GM21360 (cell line): ENCODE measurements around the gene KRTAP6-1.

Experiments
- ATAC-seq: cut with Tn5 transposase; IDR thresholded peaks from one replicate; pipeline ENCODE4 v1.9.1; 2021; ENCODE audit warnings: mild to moderate bottlenecking, moderate library complexity; ENCODE audit not compliant: unreplicated experiment

Gene KRTAP6-1, protein sequence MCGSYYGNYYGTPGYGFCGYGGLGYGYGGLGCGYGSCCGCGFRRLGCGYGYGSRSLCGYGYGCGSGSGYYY

DNA sequence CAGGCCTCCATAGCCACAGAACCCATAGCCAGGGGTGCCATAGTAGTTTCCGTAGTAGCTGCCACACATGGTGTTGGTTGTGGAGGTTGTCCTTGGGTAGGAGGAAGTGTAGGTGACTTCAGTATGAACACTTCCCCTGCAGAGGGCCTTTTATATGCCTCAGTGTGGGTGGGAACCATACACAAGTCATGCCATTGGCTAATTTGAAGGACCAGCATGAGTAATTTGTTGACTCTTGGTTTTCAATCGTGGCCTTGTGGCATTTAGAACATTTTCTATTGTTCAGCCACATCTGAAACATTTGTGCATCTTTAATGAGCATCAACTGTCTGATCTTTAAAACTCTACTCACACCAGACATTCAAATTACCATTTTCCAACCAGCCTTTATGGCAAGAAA, at the start of gene KRTAP6-1:
Gene KRTAP6-1, minus strand, starts transcription at position 95 of the 400 bp plus-strand sequence. Its CDS starts 26 bp downstream, at position 69.
- ATAC-seq = no peak

DNA sequence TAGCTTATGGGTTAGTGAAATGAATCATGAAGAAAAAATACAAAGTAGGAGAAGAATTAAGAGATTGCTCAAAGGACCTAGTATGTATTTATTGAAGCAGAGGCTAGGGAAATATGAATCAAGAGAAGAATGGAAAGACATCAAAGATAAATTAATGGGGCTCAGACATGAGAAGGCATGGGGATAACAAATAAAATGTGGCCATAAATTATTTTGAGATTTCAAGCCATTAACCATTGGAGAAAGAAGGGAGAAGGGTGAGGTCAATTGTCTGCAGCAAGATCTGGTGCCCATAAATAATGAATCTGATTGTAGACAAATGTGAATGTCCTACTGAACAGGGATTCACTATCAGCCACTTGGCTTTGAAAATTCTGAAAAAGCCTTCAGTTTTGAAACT, 39.2 kb upstream of the KRTAP6-1 start:
- ATAC-seq = no peak

DNA sequence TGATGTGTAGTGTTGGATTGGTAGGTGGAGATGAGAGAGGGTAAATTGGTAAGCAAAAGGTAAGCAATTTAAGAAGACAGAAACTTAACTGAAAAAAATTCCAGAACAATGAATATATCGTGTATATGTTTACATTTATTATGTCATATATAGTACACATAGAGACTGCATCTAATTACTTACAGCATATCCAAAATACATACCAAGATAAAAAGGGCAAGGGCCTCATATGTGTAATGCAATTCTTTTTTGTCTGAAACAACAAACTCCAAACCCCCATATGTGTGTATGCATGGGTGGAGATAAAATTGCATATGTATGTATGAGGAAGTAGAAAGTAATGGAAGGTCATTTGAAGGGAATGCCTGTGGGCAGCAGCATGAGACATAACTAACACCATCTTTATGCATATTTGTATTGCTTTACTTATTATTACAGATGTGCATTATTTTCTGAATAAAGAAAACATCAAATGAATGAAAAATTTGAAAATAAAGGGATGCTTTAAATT, 33.2 kb upstream of the KRTAP6-1 start:
- ATAC-seq = no peak

DNA sequence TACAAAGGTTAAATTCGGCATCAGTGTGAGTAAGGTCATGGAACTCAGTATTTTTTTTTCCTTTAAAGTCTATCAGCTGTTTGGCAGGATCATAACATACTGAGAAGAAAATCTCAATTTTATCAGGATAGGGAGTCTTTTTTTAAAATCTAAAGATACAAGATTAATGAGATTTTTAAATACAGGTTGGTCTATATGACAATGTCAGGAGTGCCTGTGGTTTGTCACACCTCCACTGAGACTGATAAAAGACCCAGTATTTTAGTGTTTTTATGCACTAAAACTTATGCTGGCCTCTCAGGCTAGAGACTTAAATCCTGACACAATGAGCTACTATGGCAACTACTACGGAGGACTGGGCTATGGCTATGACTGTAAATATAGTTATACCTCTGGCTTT, 28.8 kb upstream of the KRTAP6-1 start, which contains the start of gene KRTAP20-3:
Gene KRTAP20-3, plus strand, starts transcription at position 301 of the 400 bp plus-strand sequence.
- ATAC-seq = no peak

DNA sequence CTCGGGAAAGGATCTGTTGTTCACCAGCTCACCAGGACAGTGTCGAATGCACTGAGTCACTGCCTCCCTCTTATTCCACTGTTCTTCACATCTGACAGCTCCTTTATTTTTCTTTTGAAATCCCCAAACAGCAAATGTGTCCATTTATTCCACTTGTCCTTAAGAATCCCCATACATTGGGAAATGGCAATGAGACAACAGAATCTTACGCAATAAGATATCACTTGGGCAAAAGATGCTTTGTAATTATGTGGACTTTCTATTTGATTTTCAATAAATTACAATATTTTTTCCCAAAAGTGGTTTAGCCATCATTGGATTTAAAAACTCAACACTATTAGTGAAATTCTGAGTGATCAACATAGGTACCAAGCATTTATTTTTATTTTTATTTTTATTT, 25.0 kb upstream of the KRTAP6-1 start:
- ATAC-seq = no peak

DNA sequence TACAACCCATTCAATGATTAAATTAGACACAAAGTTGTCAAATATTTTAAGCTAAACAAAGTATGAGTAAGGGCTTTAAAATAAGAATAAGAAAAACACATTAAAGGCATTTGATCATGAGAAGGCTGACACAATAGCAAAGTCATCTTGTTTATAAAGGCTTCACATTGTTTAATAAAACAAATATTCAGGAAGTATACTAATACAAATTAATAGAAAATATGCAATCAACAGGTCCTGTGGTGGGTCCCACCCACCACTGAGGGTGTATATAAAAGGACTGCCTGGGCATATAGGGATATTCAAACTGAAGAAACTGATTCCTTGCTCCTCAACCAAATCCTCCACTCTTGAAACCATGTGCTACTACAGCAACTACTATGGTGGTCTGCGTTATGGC, 21.2 kb upstream of the KRTAP6-1 start, which contains the start of gene KRTAP20-2:
Gene KRTAP20-2, plus strand, starts transcription at position 301 of the 400 bp plus-strand sequence. Its CDS starts 58 bp downstream, at position 359.
- no peak for ATAC-seq

DNA sequence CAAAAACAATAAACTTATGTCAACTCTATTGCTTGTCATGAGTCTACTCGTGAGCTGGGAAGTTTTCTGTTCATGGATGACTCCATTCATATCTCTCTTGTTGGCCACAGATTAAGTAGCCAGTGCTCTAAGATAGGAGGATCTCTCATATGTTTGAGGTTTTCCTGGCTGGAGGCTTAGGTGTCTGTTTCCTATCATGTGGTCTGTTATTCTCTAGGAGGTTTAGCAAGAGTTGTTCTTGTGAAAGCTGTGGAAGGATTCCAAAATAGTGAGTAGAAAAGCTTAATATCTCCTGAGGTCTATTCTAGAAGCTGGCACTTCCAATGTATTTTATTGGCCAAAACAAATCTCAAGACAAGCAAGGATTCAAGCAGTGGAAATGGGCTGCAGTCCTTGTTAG, 15.5 kb upstream of the KRTAP6-1 start:
- no peak for ATAC-seq

DNA sequence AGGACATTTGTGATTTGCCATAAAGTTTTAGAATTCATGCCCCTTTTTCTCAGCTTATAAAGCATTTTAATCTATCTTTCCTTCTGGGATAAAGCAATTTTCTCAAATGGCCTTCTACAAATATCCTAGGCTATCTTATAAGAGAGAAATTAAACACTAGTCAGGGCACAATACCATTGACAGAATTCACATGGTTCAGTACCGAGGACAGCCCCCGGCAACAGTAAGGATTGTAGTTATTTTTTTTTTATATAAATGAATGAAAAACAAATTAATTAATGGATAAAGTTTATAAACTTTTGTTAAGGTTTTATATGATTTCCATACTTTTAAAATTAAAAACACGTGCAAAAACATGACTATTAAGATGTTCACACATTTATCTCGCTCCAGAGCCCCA, 14.4 kb upstream of the KRTAP6-1 start:
- no peak for ATAC-seq

DNA sequence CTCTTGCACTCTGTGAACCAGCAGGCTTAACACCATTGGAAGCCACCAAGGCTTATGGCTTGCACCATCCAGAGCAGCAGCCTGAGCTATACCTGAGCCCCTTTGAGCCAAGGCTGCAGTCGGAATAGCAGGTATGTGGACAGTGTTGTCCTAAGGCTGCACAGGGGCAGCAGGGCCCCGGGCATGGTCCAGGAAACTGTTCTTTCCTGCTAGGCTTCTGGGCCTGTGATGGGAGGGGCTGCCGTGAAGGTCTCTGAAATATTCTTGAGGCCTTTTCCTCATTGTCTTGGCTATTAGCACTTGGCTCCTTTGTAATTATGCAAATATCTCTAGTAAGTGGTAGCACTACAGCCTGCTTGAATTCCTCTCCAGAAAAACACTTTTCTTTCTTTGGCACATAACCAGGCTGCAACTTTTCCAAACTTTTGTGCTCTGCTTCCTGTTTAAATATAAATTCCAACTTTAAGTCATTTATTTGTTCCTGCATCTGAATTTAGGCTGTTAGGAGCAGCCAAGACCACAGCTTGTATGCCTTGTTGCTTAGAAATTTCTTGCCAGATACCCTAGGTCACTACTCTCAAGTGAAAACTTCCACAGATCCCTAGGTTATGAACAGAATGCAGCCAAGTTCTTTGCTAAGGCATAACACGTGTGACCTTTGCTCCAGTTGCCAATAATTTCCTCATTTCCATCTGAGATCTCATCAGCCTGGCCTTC, 11.9 kb upstream of the KRTAP6-1 start:
- no peak for ATAC-seq

DNA sequence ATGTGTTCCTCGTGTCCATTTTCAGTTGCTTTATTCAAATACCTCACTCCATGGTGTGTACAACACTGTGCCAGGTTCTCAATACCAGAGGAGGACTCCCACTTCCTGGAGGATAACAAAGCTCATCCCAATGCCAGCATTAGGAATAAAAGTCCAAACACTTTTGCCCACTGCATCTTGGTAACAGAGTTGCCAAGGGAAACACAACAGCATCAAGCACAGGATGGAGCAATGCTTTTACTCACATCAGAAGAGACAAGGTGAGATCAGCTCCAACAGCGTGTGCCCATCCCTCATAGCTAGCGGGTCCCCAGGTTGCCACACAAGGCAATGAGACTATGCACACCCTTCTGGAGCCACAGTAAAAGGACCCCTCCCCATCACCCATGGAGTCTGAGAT, 9.6 kb upstream of the KRTAP6-1 start:
- ATAC-seq = no peak

DNA sequence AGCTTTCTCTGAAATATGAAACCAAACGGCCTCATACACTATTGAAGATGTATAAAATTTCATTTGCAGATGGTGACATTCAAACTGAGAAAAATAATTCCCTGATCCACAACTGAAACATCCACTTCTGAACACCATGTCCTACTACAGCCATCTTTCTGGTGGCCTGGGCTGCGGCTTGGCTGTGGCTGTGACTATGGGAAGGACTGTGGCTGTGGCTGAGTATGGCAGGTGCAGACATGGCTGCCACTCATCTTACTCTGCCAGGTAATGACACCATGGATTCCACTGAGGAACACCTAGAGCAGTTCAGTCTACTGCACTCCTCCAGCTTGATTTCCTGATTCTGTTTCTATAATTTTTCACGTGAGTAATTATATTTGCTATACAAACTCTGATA, 6.8 kb upstream of the KRTAP6-1 start, which contains the start of gene KRTAP20-4:
Gene KRTAP20-4, plus strand, starts transcription at position 106 of the 400 bp plus-strand sequence.
- no peak for ATAC-seq

DNA sequence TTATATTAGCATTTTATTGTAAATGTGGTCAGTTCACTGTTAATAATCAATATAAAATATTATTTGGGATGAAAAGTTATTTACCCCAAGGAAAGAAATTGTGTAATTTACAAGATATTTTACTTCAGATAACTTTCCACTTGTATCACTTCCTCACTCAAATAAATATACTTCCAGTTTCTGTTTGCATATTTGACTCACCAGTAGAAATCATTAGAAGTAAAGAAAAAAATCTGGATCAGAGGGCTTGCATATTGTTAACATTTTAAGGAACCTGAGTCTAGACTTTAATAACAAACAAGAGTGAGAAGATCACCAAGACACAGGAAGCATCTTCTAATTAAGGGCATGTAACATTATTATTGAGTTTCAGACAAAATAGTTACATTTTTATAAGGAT, 6.3 kb upstream of the KRTAP6-1 start:
- ATAC-seq = no peak

DNA sequence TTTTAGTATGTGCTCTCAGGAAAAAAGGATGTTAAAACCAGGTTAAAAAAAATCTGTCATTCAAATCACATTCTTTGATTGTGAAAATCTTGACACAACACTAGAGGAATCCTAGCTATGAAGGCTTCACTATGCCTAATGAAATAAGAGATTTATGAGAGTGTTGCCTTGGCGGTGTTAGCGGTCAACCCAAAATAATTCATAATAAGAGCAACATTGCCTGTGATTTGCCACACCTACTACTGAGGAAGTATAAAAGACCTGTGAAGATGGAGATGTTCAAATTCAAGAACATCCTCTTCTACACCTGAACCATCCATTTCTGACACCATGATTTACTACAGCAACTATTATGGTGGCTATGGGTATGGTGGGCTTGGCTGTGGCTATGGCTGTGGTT, 2.4 kb upstream of the KRTAP6-1 start, which contains the start of gene KRTAP20-1:
Gene KRTAP20-1, plus strand, starts transcription at position 301 of the 400 bp plus-strand sequence. Its CDS starts 30 bp downstream, at position 331.
- ATAC-seq = no peak

DNA sequence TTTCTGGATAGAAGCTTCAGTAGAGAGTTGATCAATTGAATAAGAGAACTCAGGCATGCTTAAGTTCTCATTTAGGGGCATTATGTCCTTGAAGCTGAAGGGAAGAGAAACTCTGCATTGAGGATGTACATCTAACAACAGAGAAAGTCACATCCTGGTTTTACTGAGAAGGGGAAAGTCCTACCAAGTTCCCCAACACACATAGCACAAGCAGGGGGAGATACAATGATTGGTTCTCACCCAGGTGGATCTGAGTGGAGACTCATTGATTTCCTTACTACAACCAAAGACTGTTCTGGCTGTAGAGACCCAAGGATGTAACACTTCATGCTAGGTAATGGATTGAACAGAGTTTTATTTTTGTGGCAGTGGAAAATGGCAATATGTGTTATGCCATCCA, 1.5 kb upstream of the KRTAP6-1 start:
- no peak for ATAC-seq

DNA sequence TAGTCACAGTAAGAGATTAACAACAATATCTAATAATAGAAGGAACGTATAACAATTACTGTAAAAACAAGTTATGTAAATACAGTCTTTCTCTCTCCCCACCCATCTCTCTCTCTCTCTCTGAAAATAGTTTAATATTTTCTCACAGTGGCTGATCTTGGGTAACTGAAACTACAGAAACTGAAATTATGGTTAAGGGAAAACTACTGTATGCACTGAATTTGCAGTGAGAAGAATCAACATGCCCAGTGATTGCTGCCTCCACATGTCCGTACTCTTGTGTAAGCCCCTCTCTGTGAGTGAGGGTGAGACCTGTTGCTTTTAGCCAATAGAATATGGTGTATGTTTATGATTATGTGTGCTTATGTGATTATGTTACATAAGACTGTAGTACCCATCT, 1.6 kb downstream of the KRTAP6-1 start:
- ATAC-seq = no peak

DNA sequence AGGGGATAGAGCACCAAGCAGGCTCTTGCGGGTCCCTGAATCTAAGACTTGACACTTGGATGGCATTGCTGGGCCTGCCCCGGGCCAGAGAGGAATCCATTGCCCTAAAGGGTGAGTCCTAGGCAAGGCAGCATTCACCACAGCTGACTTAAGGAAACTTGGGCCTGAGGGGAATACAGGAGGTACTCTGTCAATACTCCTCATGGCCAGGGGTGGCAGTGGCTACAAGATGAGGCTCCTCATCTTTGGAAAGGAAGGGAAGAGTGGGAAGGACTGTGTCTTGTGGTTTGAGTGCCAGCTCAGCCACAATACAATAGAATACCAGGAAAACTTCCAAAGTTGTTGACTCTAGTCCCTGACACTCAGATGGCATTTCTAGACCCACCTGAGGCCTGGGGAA, 7.8 kb downstream of the KRTAP6-1 start:
- no peak for ATAC-seq

DNA sequence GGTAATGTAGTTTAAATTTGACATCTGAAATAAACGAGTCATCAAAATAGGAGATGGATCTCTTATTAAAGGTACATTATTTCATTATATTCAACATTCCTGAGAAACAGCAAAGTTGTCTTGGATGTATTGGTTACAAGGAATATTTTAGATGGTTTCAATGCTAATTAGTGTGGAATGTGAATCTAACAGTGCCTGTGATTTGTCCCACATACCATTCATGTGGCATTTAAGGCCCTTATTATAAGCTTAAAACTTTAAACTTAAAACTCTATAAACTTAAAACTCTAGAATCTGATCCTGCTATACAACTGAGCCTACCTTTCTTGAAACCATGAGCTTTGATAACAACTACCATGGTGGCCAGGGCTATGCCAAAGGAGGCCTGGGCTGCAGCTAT, 12.9 kb downstream of the KRTAP6-1 start, which contains the start of gene KRTAP22-1:
Gene KRTAP22-1, plus strand, starts transcription at position 301 of the 400 bp plus-strand sequence.
- no peak for ATAC-seq

DNA sequence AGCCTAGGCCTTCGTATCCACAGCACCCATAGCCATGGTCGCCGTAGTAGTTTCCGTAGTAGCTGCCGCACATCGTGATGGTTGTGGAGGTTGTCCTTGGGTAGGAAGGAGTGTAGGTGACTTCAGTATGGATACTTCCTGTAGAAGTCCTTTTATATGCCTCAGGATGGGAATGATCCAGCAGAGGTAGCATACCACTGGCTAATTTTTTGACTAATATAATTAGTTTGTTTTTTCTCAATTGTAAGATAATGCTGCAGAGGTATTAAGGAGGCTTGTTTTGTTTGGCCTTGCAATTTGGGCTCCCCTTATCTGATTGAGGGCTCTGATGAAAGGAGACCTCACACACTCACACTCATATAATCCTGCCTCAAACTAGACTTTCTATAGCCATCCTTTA, 14.9 kb downstream of the KRTAP6-1 start, which contains the start of gene KRTAP6-2:
Gene KRTAP6-2, minus strand, starts transcription at position 101 of the 400 bp plus-strand sequence. Its CDS starts 28 bp downstream, at position 73.
- no peak for ATAC-seq

DNA sequence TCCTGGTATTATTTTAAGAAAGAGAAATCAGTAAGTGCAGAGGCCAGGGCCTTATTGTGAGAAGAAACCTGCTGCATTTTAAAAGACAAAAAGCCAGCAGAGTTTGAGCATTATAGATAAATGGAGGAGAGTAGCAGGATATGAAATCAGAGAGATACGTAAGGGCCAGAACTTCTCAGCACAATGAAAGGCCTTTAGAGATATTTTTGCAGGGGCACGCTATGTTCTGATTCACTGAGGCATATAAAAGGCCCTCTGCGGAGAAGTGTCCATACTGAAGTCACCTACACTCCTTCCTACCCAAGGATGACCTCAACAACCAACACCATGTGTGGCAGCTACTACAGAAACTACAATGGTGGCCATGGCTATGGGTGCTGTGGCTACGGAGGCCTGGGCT, 21.6 kb downstream of the KRTAP6-1 start, which contains the start of gene KRTAP6-3:
Gene KRTAP6-3, plus strand, starts transcription at position 301 of the 400 bp plus-strand sequence. Its CDS starts 6 bp downstream, at position 307.
- ATAC-seq = no peak

DNA sequence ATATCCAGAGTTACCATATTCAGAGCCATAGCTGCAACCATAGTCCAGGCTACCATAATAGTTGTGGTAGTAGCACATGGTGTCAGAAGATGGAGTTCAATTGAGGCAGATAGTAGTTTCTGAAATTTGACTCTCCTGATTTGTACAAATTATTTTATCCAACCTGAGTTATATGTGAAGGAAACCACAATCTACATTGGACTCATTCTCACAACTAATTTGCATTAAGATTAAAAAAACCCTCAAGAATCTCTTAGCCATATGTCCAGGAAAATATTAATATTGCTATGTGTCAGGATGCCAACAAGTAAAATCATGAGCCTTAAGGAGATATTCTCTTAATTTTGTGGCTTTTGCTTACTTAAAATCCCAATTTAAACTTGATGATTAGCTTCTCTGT, 23.4 kb downstream of the KRTAP6-1 start, which contains the start of gene KRTAP22-2:
Gene KRTAP22-2, minus strand, starts transcription at position 101 of the 400 bp plus-strand sequence.
- ATAC-seq = no peak

DNA sequence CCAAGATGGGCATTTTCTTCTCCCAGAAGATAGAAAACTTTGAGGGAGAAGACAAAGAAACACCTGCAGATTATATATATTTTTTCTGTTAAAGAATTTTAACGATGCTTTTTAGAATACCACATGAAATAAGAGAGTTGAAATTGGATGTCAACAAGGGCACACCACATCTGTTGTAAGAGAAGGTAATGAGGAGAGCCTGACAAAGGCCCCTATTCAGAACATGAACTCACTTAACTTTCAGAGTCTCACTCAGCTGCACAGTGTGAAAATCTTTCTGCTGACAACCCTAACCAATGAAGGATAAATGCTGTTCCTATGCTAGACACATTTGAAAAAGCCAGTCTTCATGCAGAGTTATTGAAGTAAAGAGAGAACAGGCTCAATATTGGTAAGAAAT, 30.9 kb downstream of the KRTAP6-1 start:
- no peak for ATAC-seq

DNA sequence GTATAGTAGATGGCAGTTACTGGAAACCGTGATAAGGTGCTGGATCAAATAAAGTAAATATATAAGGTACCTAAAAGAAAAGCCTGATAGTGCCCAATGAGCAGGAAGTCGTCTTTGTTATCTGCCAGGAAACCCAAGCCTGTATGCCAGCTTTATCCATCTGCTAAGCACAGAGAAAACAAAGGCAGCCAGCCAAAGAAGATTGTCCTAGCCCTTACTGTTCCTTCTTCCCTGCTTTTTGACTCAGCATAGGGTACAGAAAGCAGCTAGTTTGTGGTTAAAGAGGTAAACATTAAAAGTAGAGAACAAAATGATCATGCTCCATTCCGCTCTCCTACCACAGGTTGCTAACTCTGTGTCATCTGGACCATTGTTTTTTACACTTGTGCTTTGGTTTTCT, 33.6 kb downstream of the KRTAP6-1 start:
- ATAC-seq = no peak
